Gastrocnemius medialis (tissue), 4 donors: Measurements from ENCODE around the gene RBM46.

ENCODE experiments used
- POLR2A ChIP-seq, 2 donors: fragments of 450-650 bp; IDR thresholded peaks; one replicate each; pipeline ENCODE4 v1.6.1; 2017; ENCODE audit warnings: antibody characterized with exemption in 2 of 2, mild to moderate bottlenecking in 2 of 2, moderate library complexity in 2 of 2
- TF ChIP-seq, protein P1 (sequence below), 5 experiments: fragments of 450-650 bp in 3 of 5; fragments of 200-600 bp in 2 of 5; sonication (generic) in 2 of 5; IDR thresholded peaks in 4 of 5; conservative IDR thresholded peaks in 1 of 5; 1 replicate in 4 of 5; 2 replicates in 1 of 5; pipeline ENCODE4 v1.5.1; 2016 to 2019; ENCODE audit warnings: antibody characterized with exemption in 5 of 5, mild to moderate bottlenecking in 3 of 5, moderate library complexity in 3 of 5

DNA sequence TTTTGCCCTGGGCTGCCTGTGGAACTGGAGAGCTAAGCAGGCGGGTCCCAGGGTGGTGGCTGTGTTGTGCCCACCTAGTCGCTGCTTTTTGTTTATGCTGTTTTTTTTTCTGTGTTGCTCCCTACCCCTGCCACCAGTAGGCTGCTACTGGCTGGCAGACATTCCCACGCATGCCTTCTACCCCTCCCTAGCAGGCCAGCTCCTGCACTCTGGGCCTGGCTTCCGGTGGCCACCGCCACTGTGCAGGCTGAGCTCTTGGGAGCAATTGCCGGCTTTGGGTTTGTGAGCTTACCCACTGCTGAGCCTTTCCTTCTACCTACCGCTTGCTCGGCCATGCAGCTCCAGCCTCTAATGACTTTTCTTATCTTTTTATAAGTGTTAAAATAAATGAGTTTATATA, 57.6 kb downstream of the RBM46 start:
- no peak for TF ChIP-seq POLR2A (IDR thresholded peaks at IDR 0.05)
- TF ChIP-seq, protein P1, sequence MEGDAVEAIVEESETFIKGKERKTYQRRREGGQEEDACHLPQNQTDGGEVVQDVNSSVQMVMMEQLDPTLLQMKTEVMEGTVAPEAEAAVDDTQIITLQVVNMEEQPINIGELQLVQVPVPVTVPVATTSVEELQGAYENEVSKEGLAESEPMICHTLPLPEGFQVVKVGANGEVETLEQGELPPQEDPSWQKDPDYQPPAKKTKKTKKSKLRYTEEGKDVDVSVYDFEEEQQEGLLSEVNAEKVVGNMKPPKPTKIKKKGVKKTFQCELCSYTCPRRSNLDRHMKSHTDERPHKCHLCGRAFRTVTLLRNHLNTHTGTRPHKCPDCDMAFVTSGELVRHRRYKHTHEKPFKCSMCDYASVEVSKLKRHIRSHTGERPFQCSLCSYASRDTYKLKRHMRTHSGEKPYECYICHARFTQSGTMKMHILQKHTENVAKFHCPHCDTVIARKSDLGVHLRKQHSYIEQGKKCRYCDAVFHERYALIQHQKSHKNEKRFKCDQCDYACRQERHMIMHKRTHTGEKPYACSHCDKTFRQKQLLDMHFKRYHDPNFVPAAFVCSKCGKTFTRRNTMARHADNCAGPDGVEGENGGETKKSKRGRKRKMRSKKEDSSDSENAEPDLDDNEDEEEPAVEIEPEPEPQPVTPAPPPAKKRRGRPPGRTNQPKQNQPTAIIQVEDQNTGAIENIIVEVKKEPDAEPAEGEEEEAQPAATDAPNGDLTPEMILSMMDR (IDR thresholded peaks at IDR 0.05 in 4 of 5, conservative IDR thresholded peaks at IDR 0.05 in 1 of 5), result no peak
